Stimulated activated CD8-positive, alpha-beta memory T cell treated with anti-CD3 and anti-CD28 coated beads, Interleukin-7, amount 100 ng/mL, for 4 hours (primary cell): ENCODE measurements around the gene SFTPB.
"Not testable (repeated sequence)": the region's sequence is repeated elsewhere in the genome, so short reads cannot be mapped to it uniquely, and the experiment has no call there.

Source experiments
- DNase-seq, 2 donors: peaks; one replicate each; pipeline ENCODE4 v3.0.0-alpha.2; 2020; ENCODE audit warnings: low read depth in 2 of 2

Gene SFTPB

DNA sequence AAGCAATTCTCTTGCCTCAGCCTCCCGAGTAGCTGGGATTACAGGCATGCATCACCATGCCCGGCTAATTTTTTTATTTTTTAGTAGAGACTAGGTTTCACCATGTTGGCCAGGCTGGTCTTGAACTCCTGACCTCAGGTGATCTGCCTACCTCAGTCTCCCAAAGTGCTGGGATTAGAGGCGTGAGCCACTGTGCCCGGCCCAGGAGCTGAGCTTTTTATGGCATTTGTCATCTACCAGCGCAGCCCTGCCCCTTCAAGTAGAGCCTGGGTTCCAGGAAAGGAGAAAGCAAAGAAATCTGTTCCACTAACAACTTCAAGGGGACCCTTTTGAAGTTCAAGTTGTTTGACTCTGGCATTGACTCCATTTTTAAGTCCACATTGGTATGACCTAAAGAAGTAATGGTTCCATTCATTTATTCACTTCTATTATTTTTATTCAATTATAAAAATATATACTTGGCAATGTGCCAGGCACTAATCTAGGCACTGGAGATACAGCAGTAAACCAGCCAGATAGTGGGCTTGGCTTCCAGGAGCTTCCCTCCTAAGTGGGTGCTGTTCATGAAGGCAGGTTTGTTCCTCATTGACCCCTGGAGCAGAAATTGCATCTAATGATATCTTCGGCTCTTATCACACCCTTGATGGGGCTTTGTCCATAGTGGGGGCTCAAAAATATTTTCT lies 8.0 kb upstream of the SFTPB start:
- DNase-seq = no peak

DNA sequence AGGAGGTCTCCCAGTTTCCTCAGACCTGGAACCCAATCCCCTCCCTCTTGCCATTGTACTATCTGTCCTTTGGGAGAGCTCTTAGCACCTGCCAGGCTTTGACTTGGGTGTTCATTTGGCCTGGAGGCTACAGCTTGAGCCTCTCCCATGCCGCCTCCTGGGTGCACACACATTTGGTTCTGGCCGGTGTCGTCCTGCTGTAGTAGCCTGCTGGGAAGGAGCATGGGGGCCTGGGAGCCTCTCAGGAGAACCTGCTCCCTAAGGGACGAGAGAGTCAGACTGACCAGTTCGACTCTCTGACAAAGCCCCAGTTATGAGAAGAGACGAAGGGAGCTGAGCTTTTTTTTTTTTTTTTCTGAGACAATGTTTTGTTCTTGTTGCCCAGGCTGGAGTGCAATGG lies 7.4 kb upstream of the SFTPB start:
- DNase-seq = no peak

DNA sequence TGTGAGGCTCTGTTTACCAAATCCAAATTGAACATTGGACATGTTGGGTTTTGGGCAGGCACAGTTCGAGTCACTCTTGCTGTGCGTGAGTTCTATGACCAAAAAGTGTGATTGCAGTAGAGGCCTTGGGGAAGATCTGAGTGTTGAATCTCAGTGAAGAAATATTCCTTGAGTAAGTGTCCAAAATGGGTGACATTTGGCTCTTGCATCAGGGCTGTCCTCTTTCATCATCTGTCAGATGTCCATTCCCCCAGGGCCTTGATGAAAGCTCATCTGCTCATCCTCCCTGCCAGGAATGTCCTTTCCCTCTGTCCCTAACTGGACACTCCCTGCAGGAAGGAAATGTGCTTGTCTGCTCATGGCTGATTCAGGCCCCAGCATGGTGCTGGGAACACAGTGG lies 6.4 kb upstream of the SFTPB start:
- no peak for DNase-seq

DNA sequence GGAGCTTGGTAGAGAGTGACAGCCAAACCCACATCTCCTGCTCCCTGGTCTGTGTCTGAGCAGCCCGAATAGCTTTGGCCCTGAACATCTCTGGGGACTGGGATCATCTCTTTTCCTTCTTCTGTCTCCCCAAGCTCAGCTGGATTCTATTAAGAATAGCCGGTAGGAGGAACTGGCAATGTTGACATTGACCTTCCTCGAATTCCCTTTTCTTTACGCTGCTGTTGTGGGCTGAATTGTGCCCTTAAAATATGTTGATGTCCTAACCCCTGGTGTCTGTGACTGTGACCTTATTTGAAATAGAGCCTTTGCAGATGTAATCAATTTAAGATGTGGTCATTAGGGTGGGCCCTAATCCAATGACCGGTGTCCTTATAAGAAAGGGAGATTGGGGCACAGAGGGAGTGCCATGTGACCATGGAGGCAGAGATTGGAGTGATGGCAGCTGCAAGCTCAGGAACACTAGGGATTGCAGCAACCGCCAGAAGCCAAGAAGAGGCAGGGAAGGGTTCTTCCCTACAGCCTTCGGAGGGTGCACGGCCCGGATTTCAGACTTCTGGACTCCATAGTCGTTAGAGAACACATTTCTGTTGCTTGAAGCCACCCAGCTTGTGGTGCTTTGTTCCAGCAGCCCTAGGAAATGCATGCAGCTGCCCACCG lies 5.8 kb upstream of the SFTPB start:
- no peak for DNase-seq

DNA sequence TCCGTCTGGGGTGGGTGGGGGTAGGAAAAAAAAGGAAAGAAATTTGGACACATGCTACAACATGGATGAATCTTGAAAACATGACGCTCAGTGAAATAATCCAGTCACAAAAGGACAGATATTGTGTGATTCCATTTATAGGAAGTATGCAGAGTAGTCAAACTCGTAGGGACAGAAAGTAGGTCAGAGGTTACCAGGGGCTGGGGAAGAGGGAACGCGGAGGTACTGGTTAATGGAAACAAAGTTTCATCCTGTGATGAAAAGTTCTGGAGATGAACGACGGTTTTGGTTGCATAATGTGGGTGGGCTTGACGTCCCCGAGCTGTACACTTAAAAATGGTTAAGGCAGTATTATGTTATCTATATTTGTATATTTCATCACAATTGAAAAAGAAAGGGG lies 4.5 kb upstream of the SFTPB start:
- DNase-seq = no peak

DNA sequence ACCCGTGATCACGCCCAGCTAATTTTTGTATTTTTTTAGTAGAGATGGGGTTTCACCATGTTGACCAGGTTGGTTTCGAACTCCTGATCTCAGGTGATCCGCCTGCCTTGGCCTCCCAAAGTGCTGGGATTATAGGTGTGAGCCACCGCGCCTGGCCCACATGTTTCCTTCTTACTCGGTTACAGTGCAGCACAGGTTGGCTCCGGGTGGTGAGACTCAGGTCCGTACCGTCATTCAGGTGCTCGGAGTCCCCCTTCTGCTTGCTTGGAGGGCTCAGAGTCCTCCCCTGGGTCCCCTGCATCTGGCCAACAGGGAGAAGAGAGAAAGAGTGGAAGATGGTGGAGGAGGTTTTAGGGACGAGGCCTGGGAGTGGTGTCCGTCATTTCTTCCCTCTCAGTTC lies 2.4 kb upstream of the SFTPB start:
- DNase-seq = not testable (repeated sequence)

DNA sequence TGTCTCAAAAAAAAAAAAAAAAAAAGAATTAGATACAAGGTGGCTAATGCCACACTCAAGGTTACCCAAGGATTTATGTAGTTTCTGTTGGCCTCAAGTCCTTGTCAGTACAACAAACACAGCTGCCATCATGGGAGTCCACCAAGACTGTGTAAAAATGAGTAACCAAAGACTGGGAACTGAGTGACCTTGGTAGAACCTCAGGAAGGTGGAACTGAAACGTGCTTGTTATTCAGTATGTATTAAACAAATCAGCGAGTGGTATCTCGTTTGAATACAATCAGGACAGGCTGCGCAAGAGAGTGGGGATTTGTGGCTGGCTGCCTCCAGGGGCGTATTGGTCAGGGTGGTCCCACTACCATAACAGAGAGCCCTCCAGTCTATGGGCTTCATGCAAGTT lies 1.6 kb upstream of the SFTPB start:
- DNase-seq = no peak

DNA sequence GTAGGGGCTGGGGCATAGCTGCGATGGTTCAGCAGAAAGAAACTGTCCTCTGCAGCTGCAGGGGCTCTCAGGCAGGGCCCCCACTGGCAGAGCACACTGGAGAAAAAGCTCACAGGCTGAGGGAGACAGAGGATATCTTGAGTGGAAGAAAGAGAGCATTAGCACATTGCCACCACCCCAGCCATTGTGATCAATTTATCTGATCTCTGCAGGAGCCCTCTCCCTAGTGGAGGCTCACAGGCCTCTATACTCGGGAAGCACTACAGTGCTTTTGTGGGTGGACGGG lies 801 bp upstream of the SFTPB start:
- no peak for DNase-seq

DNA sequence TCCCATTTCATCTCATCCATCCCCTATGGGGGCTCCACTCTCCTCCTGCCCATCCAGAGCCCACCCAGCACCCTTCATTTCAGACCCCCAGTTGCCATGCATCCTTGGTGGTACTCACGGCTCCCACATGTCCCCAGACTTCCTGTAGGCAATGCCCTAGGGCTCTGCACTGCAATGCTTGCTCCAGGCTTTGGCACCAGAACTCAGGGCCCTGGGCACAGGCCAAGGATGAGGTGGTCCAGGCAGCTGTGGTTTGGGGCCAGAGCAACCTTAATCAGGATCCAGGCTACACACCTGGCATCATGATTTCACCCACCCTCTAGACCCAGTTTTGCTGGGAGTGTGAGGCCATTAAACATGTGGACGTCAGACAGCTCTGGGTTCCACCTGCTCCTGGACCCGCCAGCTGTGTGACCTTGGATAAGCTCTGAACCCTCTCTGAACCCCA lies 414 bp downstream of the SFTPB start:
- DNase-seq = no peak

DNA sequence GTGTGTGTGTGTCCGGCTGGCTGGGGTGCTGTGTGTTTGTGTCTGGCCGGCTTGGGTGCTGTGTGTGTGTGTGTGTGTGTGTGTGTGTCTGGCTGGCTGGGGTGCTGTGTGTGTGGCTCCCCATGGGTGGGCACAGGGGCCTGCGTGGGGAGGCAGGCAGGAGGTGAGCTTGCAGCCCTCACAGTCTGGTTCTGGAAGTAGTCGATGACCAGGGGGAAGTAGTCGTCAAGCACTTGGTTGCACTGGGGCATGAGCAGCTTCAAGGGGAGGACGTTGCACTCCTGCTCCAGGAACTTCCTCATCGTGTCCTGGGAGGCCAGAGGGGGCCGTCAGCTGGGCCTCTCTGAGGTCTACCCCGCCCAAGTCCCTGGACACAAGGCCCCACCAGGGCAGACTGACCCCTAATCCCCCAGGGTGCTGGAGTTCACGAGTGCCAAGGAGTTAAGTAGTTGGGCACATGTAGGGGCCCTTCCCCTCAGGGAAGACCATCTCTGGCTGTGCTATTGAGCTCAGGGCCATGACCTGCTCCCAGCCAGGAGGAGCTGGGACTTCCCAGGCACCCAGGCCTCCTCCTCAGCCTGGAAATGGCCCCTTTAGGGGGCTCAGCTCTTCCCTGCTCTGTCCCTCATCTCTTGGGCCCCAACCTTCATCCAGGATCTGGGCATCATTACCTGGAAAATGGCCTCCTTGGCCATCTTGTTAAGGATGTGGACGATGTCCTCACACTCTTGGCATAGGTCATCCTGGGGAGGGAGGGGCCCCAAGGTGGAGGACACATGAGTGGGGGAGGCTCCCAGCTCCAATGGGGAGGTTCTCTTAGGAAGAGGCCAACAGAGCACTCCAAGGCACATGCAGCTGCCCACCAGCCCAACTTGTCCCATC lies 1.3 kb downstream of the SFTPB start:
- DNase-seq = no peak

DNA sequence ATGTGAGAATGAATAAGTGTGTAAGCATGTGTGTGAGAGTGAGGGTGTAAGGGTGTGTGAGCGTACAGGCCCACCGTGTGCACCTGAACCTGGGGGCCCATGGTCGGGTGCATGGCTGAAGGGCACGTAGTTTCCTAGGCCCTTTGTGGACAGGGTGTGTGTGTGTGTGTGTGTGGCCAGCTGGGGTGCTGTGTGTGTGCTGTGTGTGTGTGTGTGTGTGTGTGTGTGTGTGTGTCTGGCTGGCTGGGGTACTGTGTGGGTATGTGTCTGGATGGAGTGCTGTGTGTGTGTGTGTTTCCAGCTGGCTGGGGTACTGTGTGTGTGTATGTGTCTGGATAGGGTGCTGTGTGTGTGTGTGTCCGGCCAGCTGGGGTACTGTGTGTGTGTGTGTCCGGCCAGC lies 2.0 kb downstream of the SFTPB start:
- DNase-seq = no peak

DNA sequence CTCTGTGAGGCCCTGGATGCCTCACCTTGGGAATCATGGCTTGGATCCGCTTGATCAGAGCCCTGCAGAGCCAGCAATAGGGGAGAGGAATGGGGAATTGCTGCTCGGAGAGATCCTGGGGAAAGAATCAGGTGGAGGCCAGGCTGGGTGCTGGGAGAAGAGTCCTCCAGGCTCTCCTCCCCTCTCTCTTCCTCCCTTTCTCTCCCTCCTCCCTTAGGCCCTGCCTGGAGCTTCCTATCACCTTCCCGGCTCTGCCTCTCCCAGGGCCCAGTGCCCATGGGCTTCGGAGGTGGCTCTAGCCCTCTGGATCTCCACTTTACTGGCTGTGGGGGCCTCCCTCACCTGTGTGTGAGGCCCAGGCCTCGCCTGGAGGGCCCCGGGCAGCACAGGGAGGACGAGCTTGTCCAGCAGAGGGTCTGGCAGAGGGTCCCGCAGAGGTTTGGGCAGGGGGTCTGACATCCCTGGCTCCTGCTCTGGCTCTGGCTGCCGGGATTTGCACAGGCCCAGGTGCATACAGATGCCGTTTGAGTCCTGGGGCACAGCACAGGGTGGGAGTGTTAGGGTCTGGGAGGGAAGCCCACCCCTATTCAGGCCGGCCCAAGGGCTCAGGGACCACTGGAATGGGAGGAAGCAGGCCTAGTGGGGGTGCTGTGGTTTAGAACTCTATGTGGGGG lies 2.6 kb downstream of the SFTPB start:
- no peak for DNase-seq

DNA sequence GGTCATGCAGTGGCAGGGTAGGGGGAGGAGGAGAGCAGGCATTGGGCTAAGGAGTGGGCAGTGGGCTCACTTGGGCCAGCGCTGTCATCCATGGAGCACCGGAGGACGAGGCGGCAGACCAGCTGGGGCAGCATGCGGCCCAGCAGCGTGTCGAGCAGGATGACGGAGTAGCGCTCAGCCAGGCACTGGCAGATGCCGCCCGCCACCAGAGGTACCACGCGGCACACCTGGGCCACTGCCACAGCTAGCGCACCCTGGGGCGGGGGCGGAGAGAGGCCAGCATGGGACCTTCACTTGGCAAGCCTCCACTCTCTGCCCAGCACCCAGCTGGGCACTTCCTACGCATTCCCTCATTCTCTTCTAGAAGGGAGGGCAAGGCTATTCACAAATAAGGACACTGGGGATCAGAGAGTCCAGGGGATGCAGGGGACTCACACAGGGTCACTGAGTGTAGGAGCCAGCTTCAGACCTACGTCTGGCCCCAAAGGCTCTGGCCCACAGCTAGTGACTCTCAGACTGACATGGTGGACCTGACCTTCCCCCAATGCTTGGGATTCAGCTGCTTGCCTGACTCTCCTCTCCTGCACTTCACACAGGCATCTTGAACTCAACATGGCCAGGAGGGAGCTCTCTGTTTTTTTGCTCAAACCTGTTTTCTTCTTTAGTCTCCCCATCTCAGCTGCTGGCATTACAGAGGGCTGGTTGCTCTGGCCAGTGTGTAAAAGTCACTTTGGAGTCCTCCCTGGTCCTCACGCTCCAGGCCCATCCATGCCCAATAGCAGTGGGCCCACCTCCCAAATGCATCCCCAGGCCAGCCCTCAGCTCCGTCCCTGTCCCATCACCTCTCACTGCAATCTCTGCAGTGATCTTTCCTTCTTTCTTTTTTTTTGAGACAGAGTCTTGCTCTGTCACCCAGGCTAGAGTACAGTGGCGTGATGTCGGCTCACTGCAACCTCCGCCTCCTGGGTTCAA lies 4.1 kb downstream of the SFTPB start:
- no peak for DNase-seq

DNA sequence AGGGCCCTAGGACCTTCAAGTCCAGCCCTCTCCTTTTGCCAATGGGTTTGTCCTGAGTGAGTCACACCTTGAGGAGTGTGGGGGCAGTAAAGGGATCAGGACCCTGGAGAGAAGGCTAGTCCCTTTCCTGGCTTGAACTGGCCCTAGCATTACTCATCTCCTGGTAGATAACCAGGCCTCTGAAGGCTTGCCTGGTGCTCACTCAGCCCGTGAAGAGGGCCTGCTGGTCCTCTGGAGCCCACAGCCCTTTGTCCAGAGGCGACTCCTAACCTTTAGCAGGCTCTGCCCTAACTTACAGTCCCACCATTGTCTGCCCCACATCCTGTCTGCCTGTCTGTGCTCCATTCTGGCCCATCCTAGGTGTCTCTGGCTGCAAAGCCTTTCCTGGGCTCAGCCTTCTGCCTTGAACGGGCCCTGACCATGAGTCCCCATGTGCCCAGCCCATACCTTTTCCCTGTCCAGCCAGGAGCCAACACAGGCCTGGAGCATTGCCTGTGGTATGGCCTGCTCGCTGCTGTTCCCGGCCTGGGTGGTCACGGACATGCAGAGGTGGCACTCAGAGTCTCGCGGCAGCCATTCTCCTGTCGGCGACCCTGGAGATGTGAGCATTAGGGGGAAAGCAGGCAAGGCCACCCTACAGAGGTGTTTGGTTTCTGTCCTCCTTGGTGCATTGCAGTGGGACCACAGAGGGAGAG lies 5.0 kb downstream of the SFTPB start:
- DNase-seq = no peak

DNA sequence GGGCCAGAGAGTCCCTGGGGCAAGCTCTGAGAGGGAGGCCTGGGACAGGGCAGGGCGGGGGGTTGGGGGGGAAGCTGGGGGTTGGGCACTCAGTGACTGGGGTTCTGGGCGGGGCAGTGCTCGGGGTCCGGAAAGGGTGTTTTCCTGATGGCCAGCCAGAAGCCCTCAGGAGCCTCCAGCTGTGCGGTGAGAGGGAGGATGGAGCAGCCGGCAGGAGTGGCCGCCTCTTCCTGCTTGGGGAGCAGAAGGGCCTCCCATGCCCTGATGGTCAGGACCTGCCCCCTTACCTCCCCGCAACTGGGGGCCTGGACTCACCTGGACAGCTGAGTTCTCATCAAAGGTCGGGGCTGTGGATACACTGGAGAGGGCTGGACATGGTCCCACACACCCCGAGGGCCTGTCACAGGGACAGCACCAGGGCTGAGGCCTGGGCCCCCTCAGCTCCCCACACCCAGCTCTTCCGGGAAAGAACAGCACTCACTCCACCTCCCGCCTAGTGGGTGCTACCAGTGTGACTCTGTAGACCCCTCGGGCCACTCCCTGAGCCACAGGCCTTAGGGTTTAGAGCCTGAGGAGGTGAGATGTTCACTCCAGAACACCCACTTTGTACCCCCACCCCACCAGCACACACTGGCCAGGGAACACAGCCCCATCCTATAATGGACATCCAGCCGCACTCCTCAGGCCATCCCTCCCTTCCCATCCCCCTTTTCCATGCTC lies 6.7 kb downstream of the SFTPB start:
- DNase-seq = no peak

DNA sequence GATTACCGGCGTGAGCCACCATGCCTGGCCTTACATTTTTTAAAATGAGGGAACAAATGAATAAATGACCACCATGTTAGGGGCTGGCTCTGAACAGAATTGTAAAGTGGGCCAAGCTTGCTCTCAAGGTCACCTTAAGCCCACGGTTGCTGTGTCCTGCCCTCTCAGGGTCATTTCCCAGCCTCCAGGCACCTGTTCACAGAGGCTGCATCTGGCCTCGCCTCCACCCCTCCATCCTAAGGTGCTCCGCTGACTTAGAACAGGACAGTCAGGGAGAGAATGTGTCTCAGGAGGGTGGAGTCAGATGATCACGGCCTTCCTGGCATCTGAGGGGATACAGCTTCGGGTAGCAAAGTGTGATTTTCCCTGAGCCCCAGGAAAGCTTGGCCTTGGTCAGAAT lies 7.3 kb downstream of the SFTPB start:
- no peak for DNase-seq

DNA sequence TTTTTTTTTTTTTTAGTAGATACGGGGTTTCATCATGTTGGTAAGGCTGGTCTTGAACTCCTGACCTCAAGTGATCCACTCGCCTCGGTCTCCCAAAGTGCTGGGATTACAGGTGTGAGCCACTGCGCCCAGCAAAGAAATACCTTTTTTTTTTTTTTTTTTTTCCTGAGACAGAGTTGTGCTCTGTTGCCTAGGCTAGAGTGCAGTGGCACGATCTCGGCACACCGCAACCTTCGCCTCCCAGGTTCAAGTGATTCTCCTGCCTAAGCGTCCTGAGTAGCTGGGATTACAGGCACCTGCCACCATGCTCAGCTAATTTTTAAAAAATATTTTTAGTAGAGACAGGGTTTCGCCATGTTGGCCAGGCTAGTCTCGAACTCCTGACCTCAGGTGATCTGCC lies 7.7 kb downstream of the SFTPB start:
- not testable (repeated sequence) for DNase-seq

DNA sequence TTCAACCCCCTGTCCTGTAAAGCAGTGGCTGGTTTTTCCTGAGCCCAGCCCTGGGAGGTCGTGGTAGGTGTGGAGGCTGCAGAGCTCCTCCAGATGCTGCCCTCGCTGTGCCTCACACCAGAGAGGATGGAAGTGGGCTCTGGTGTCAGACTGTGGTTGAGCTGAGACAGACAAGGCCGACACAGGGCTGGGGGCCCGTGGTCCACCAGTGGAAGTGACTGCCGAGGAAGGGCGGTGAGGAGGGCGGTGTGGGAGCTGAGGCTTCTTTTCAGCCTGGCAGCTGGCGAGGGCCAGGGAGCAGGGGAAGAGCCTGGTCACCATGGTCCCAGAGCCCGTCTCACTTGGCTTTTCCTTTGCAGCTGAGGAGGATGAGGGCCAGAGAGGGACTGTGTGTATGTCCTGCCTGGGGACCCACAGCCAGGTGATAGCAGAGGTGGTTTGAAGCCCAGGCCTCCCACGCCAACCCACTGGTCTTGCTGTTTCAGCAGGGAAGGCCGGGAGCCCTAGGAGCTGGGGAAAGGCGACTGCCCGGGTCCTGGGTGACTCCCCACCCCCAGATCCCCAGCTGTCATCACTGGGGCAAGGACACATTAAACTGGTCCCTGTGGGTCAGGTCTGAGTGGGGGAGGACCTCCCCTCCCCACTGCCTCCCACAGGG lies 8.5 kb downstream of the SFTPB start:
- no peak for DNase-seq

DNA sequence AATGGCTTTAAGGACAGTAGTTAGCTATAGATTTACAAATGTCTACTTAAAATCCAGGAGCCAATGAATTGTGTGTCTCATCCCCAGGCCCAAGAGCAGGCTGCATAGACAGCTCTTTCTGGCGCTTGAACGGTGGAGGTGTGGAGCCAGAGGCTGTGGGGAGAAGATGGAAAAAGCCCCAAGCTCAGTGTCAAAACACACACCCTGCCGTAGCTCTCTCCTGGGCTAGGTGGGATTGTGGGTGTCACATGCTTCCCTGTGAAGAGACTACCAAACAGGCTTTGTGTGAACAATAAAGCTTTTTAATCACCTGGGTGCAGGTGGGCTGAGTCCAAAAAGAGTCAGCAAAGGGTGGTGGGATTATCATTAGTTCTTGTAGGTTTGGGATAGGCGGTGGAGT lies 10.6 kb downstream of the SFTPB start:
- not testable (repeated sequence) for DNase-seq
